SK-N-SH treated with all-trans-retinoic acid at 6 μM for 48 hours (cell line): Measurements from ENCODE around the gene TMEM167B.

Experiments used
- ARNTL ChIP-seq: fragments of 450-650 bp; formaldehyde crosslinking; IDR thresholded peaks from 2 replicates; pipeline ENCODE4 v1.5.0; 2020; ENCODE audit warnings: low read depth, mild to moderate bottlenecking, moderate library complexity, borderline replicate concordance
- ISL1 ChIP-seq: fragments of 250-450 bp; sonication (Bioruptor Pico); IDR thresholded peaks from 2 replicates; pipeline ENCODE4 v2.1.2; 2022; ENCODE audit warnings: mild to moderate bottlenecking, moderate library complexity
- OSR1 ChIP-seq: fragments of 250-450 bp; sonication (Bioruptor Pico); IDR thresholded peaks from 2 replicates; pipeline ENCODE4 v1.8.0; 2022; ENCODE audit warnings: moderate library complexity, mild to moderate bottlenecking, inconsistent platforms
- RARB ChIP-seq: fragments of 250-450 bp; sonication (Bioruptor Pico); IDR thresholded peaks from 2 replicates; pipeline ENCODE4 v1.8.0; 2021; ENCODE audit warnings: mild to moderate bottlenecking, moderate library complexity
- ZFP3 ChIP-seq: fragments of 250-450 bp; sonication (Bioruptor Pico); IDR thresholded peaks from 2 replicates; pipeline ENCODE4 v1.5.0; 2020; ENCODE audit warnings: mild to moderate bottlenecking, moderate library complexity
- ZFP30 ChIP-seq: fragments of 450-650 bp; formaldehyde crosslinking; IDR thresholded peaks from 2 replicates; pipeline ENCODE4 v1.5.0; 2022; ENCODE audit warnings: mild to moderate bottlenecking, moderate library complexity
- ZNF565 ChIP-seq: fragments of 450-650 bp; formaldehyde crosslinking; conservative IDR thresholded peaks from 2 replicates; pipeline ENCODE4 v1.5.0; 2020; ENCODE audit warnings: low read depth, mild to moderate bottlenecking, moderate library complexity
- ZNF70 ChIP-seq: fragments of 450-650 bp; formaldehyde crosslinking; IDR thresholded peaks from 2 replicates; pipeline ENCODE4 v1.5.0; 2020; ENCODE audit warnings: mild to moderate bottlenecking, moderate library complexity
- TF ChIP-seq, protein P1 (sequence below): fragments of 250-450 bp; sonication (Bioruptor Pico); IDR thresholded peaks from 2 replicates; pipeline ENCODE4 v1.5.1; 2021; ENCODE audit warnings: mild to moderate bottlenecking, moderate library complexity
- TF ChIP-seq, protein P2 (sequence below): fragments of 250-450 bp; sonication (Bioruptor Pico); IDR thresholded peaks from 2 replicates; pipeline ENCODE4 v1.8.0; 2021; ENCODE audit warnings: low read depth, mild to moderate bottlenecking, moderate library complexity, borderline replicate concordance
- TF ChIP-seq, protein P3 (sequence below): fragments of 250-450 bp; sonication (Bioruptor Pico); IDR thresholded peaks from 2 replicates; pipeline ENCODE4 v1.8.0; 2020; ENCODE audit warnings: mild to moderate bottlenecking, moderate library complexity, borderline replicate concordance

DNA sequence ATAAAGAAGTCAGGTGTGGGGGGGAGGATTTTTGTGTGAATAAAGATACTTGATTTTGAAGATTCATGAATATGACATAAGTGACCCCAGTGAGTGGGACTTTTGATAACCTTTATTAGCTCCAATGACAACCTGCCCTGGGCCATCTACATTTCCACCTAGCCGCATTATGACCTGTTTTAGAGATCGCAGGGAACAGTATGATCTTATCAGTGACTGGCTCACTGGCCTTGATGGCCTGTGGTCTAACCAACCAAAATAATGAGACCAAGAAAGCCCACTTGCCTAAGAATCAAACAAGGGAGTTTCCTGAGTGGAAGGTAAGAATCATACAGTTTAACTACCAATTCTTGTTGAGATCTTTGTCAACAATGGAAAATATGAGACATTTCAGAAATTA lies 25.1 kb downstream of the TMEM167B start:
- TF ChIP-seq ZNF70 (no peak), ZFP30 (CRISPR knock-in tag) (no peak), ARNTL (CRISPR knock-in tag) (no peak), RARB (CRISPR knock-in tag) (no peak), ZFP3 (no peak), ISL1 (CRISPR knock-in tag) (no peak), OSR1 (CRISPR knock-in tag) (no peak), ZNF565 (no peak)
- TF ChIP-seq, protein P1, sequence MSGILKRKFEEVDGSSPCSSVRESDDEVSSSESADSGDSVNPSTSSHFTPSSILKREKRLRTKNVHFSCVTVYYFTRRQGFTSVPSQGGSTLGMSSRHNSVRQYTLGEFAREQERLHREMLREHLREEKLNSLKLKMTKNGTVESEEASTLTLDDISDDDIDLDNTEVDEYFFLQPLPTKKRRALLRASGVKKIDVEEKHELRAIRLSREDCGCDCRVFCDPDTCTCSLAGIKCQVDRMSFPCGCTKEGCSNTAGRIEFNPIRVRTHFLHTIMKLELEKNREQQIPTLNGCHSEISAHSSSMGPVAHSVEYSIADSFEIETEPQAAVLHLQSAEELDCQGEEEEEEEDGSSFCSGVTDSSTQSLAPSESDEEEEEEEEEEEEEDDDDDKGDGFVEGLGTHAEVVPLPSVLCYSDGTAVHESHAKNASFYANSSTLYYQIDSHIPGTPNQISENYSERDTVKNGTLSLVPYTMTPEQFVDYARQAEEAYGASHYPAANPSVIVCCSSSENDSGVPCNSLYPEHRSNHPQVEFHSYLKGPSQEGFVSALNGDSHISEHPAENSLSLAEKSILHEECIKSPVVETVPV (CRISPR knock-in tag): no peak
- TF ChIP-seq, protein P2, sequence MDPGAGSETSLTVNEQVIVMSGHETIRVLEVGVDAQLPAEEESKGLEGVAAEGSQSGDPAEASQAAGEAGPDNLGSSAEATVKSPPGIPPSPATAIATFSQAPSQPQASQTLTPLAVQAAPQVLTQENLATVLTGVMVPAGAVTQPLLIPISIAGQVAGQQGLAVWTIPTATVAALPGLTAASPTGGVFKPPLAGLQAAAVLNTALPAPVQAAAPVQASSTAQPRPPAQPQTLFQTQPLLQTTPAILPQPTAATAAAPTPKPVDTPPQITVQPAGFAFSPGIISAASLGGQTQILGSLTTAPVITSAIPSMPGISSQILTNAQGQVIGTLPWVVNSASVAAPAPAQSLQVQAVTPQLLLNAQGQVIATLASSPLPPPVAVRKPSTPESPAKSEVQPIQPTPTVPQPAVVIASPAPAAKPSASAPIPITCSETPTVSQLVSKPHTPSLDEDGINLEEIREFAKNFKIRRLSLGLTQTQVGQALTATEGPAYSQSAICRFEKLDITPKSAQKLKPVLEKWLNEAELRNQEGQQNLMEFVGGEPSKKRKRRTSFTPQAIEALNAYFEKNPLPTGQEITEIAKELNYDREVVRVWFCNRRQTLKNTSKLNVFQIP (CRISPR knock-in tag): no peak
- TF ChIP-seq, protein P3, sequence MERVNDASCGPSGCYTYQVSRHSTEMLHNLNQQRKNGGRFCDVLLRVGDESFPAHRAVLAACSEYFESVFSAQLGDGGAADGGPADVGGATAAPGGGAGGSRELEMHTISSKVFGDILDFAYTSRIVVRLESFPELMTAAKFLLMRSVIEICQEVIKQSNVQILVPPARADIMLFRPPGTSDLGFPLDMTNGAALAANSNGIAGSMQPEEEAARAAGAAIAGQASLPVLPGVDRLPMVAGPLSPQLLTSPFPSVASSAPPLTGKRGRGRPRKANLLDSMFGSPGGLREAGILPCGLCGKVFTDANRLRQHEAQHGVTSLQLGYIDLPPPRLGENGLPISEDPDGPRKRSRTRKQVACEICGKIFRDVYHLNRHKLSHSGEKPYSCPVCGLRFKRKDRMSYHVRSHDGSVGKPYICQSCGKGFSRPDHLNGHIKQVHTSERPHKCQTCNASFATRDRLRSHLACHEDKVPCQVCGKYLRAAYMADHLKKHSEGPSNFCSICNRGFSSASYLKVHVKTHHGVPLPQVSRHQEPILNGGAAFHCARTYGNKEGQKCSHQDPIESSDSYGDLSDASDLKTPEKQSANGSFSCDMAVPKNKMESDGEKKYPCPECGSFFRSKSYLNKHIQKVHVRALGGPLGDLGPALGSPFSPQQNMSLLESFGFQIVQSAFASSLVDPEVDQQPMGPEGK (CRISPR knock-in tag): no peak
